ENCODE data around the gene HMGCR.

The HMGCR gene

GRCh38 chr5:75340714-75341478, 3.9 kb downstream of the HMGCR start:
- DNase-seq (ENCODE audit: low read depth), result no peak

GRCh38 chr5:75341934-75342333, 4.9 kb downstream of the HMGCR start:
- DNase-seq (ENCODE audit: low read depth), result no peak

GRCh38 chr5:75342836-75343235, 5.8 kb downstream of the HMGCR start:
- DNase-seq (ENCODE audit: low read depth), result no peak

GRCh38 chr5:75348241-75348640, 11.2 kb downstream of the HMGCR start:
- DNase-seq (ENCODE audit: low read depth), result no peak

GRCh38 chr5:75349663-75350062, 12.6 kb downstream of the HMGCR start:
- DNase-seq (ENCODE audit: low read depth), result no peak

- DNase-seq (ENCODE audit: low read depth), result no peak
These were observed 14.3 kb downstream of the HMGCR start for GRCh38 chr5:75351139-75351926.

GRCh38 chr5:75355236-75355635, 18.2 kb downstream of the HMGCR start:
- no peak for DNase-seq (ENCODE audit: low read depth)

- DNase-seq (ENCODE audit: low read depth), result no peak
These were observed 19.7 kb downstream of the HMGCR start for GRCh38 chr5:75356719-75357118.

GRCh38 chr5:75358117-75358516, 21.1 kb downstream of the HMGCR start:
- no peak for DNase-seq (ENCODE audit: low read depth)

GRCh38 chr5:75361310-75361709, 24.3 kb downstream of the HMGCR start:
- DNase-seq (ENCODE audit: low read depth), result no peak

GRCh38 chr5:75362474-75362975, 25.5 kb downstream of the HMGCR start:
- no peak for DNase-seq (ENCODE audit: low read depth)

GRCh38 chr5:75363111-75363510, 26.1 kb downstream of the HMGCR start:
- no peak for DNase-seq (ENCODE audit: low read depth)

GRCh38 chr5:75363726-75364495, 26.9 kb downstream of the HMGCR start:
- no peak for DNase-seq (ENCODE audit: low read depth)

- DNase-seq (ENCODE audit: low read depth), result no peak
These were observed 27.7 kb downstream of the HMGCR start for GRCh38 chr5:75364571-75365280.

- DNase-seq (ENCODE audit: low read depth), result no peak
These were observed 28.7 kb downstream of the HMGCR start for GRCh38 chr5:75365740-75366139.

- DNase-seq (ENCODE audit: low read depth), result no peak
These were observed 29.8 kb downstream of the HMGCR start for GRCh38 chr5:75366787-75367186.

GRCh38 chr5:75367401-75367800, 30.4 kb downstream of the HMGCR start:
- peak; percentile 28 for DNase-seq (ENCODE audit: low read depth)

GRCh38 chr5:75368391-75368790, 31.4 kb downstream of the HMGCR start:
- DNase-seq (ENCODE audit: low read depth), result peak; percentile 17

- DNase-seq (ENCODE audit: low read depth), result no peak
These were observed 36.8 kb downstream of the HMGCR start for GRCh38 chr5:75373862-75374261.

- no peak for DNase-seq (ENCODE audit: low read depth)
These were observed 37.4 kb downstream of the HMGCR start for GRCh38 chr5:75374394-75374814.

- no peak for DNase-seq (ENCODE audit: low read depth)
These were observed 38.4 kb downstream of the HMGCR start for GRCh38 chr5:75375414-75375813.

- no peak for DNase-seq (ENCODE audit: low read depth)
These were observed 43.1 kb downstream of the HMGCR start for GRCh38 chr5:75380099-75380498.
